Suppressor macrophage (primary cell): ENCODE results near the gene C2orf69.
A peak's percentile ranks its signal among the peaks of the same experiment; 100 is the strongest.

Source experiments
- DNase-seq, 4 experiments: peaks; one replicate each; pipeline ENCODE4 v3.0.0-alpha.2; 2020 to 2022

C2orf69 gene

GRCh38 chr2:199914372-199914958 is 3.4 kb downstream of the C2orf69 start:
- no peak for DNase-seq

GRCh38 chr2:199916980-199917379 is 5.9 kb downstream of the C2orf69 start:
- no peak for DNase-seq

- DNase-seq: peak in 3 of 4 experiments; percentile 26 to 56 (median 36)
Observed at GRCh38 chr2:199922856-199923255, 11.8 kb downstream of the C2orf69 start.

- no peak for DNase-seq
Observed at GRCh38 chr2:199923924-199924323, 12.8 kb downstream of the C2orf69 start.

GRCh38 chr2:199926806-199927205 is 15.7 kb downstream of the C2orf69 start:
- DNase-seq: no peak

- DNase-seq: no peak
Observed at GRCh38 chr2:199928226-199928625, 17.1 kb downstream of the C2orf69 start.

GRCh38 chr2:199928626-199929025 is 17.5 kb downstream of the C2orf69 start:
- DNase-seq: no peak

GRCh38 chr2:199929262-199929661 is 18.2 kb downstream of the C2orf69 start:
- no peak for DNase-seq

- peak in 1 of 4 experiments; percentile 11 for DNase-seq
Observed at GRCh38 chr2:199932312-199932855, 21.3 kb downstream of the C2orf69 start.

- no peak for DNase-seq
Observed at GRCh38 chr2:199933466-199933865, 22.4 kb downstream of the C2orf69 start.

GRCh38 chr2:199936554-199936953 is 25.5 kb downstream of the C2orf69 start:
- no peak for DNase-seq

- DNase-seq: peak in 3 of 4 experiments; percentile 5 to 50 (median 50)
Observed at GRCh38 chr2:199940373-199940772, 29.3 kb downstream of the C2orf69 start.

- DNase-seq: no peak
Observed at GRCh38 chr2:199943373-199943772, 32.3 kb downstream of the C2orf69 start.

- DNase-seq: peak in 2 of 4 experiments; percentile 23 to 39
Observed at GRCh38 chr2:199946196-199946595, 35.1 kb downstream of the C2orf69 start.

GRCh38 chr2:199946836-199947235 is 35.7 kb downstream of the C2orf69 start:
- no peak for DNase-seq

GRCh38 chr2:199950396-199950795 is 39.3 kb downstream of the C2orf69 start:
- DNase-seq: no peak

GRCh38 chr2:199951023-199951422 is 39.9 kb downstream of the C2orf69 start:
- DNase-seq: no peak

GRCh38 chr2:199955007-199955338 is 43.9 kb downstream of the C2orf69 start:
- peak in 1 of 4 experiments; percentile 35 for DNase-seq

GRCh38 chr2:199955339-199956061 is 44.4 kb downstream of the C2orf69 start, which contains the start of the genes MAIP1 and TYW5:
Gene MAIP1 (plus strand): TSS chr2:199955582. CDS start chr2:199955799, 217 bp downstream.
Gene TYW5 (minus strand): TSS chr2:199955491. CDS start chr2:199955470, 21 bp downstream.
- DNase-seq: peak; percentile 81 to 92 (median 88)

GRCh38 chr2:199956062-199956380 is 44.9 kb downstream of the C2orf69 start:
- DNase-seq: peak in 1 of 4 experiments; percentile 8

- DNase-seq: no peak
Observed at GRCh38 chr2:199958014-199958413, 46.9 kb downstream of the C2orf69 start.

- DNase-seq: no peak
Observed at GRCh38 chr2:199962203-199962602, 51.1 kb downstream of the C2orf69 start.

GRCh38 chr2:199966405-199966804 is 55.3 kb downstream of the C2orf69 start:
- DNase-seq: no peak

- DNase-seq: no peak
Observed at GRCh38 chr2:199966976-199967375, 55.9 kb downstream of the C2orf69 start.
